Activated T-helper 1 cell treated with anti-CD3 and anti-CD28 coated beads, Interleukin-12 subunit alpha, Interleukin-12 subunit beta, Interleukin-2, Interleukin-4 antibody, amounts not matched to agents 30 ng/mL and 10 ng/mL and 1 ng/mL, durations not matched to agents 14 hours and 24 hours and 36 hours (primary cell): ENCODE measurements around the gene ESR2. TPM values are rescaled to one million over a fixed set of nuclear protein-coding genes. Genes with fewer than 3 reads are reported as not detected.

Experiments used
- DNase-seq: peaks from one replicate; pipeline ENCODE4 v3.0.0; 2021; ENCODE audit warnings: low spot score
- H3K27ac Mint-ChIP-seq: one replicate; pipeline ENCODE4 v1.8.0; 2021; ENCODE audit warnings: mild to moderate bottlenecking, mixed read lengths
- H3K27me3 Mint-ChIP-seq: one replicate; pipeline ENCODE4 v1.8.0; 2022; ENCODE audit warnings: mild to moderate bottlenecking, moderate library complexity, mixed read lengths; ENCODE audit not compliant: insufficient read depth
- H3K36me3 Mint-ChIP-seq: one replicate; pipeline ENCODE4 v1.8.0; 2021; ENCODE audit warnings: low read depth, mixed read lengths
- H3K4me1 Mint-ChIP-seq: one replicate; pipeline ENCODE4 v1.8.0; 2021; ENCODE audit warnings: low read depth, mixed read lengths
- H3K4me3 Mint-ChIP-seq: one replicate; pipeline ENCODE4 v1.8.0; 2021; ENCODE audit warnings: mild to moderate bottlenecking, moderate library complexity, mixed read lengths
- H3K9me3 Mint-ChIP-seq: one replicate; pipeline ENCODE4 v1.8.0; 2021; ENCODE audit warnings: mixed read lengths
- intact Hi-C: fragments of 100-400 bp; cut with micrococcal nuclease; formaldehyde crosslinking; loops from one replicate; pipeline ENCODE4 v1.15.1; 2024
- total RNA-seq: library from RNA; stranded (reverse); gene quantifications from 2 replicates; pipeline ENCODE4 v1.2.3, GENCODE V29; 2022

The ESR2 gene
- total RNA-seq, 1 donor from 2014 or later = 0.10 TPM

DNA sequence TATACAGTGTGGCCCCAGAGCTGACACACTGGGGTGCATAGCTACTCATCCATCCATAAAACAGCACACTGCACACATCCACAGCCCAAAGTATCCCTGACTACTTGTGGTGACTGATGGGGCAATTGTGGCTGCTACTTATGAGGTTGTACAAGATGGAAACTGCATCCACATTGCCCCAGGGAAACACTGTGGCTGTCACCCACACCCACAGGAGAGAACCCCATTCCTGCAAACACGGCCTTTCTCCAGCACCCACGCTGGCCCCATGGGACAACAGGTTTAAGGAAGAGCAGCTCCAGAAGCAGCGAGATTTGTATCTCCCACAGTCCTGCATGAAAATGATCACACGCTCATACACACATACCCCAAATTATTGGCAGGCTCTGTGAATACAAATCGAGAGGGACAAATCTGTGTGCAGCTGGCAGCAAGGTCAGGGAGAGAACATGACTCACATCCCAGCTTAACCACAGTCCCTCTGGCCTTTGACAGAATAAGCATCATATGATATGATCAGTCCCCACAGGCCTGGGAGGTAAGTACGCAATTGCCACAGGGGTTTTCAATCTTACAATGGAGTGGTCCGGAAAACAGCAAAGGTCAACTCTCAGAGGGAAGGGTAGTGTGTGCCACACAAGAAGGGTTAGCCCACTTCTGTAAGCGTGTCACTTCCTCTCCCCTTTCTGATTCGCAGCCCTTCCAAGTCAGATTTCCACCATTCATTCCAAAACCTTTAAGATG lies 61.9 kb downstream of the ESR2 start:
- H3K27ac Mint-ChIP-seq = peak overlapping the region; percentile 67
- no peak overlapping the region for H3K4me3 Mint-ChIP-seq
- H3K9me3 Mint-ChIP-seq = no peaks in the 10 kb centered on the region
- H3K36me3 Mint-ChIP-seq = peaks cover 20% of the 10 kb centered on the region
- peaks cover 12% of the 10 kb centered on the region for H3K4me1 Mint-ChIP-seq
- peaks cover 2% of the 10 kb centered on the region for H3K27me3 Mint-ChIP-seq
- no peak for DNase-seq
- intact Hi-C loops = loop anchor here (1.0 to 2.0 kb wide), 2 partner anchors 57 to 63 kb away; no protein-coding TSS in a partner anchor

DNA sequence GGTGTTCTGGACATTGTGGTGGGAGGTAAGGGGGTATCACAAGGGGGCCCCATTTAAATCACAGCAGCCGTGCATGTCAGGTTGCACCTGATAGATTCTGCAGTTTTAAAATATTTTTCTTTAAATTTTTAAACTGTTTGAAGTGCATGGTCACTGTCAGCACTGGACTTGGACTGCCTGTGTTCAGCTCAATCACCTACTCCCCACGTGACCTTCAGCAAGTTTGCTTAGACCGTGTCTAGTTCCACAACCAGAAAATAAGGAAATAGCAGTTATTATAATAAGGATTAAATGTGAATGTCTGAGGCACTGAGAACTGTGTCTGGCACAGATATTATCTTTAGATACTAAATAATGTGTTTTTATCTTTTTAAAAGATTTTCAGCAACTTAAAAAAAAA lies 64.7 kb downstream of the ESR2 start:
- no peak for DNase-seq
- intact Hi-C loops = no loop called here
- peaks cover 32% of the 10 kb centered on the region for H3K36me3 Mint-ChIP-seq
- no peak overlapping the region for H3K27ac Mint-ChIP-seq
- H3K4me3 Mint-ChIP-seq = no peak overlapping the region
- H3K27me3 Mint-ChIP-seq = peaks cover 2% of the 10 kb centered on the region
- no peaks in the 10 kb centered on the region for H3K9me3 Mint-ChIP-seq
- H3K4me1 Mint-ChIP-seq = peaks cover 12% of the 10 kb centered on the region

DNA sequence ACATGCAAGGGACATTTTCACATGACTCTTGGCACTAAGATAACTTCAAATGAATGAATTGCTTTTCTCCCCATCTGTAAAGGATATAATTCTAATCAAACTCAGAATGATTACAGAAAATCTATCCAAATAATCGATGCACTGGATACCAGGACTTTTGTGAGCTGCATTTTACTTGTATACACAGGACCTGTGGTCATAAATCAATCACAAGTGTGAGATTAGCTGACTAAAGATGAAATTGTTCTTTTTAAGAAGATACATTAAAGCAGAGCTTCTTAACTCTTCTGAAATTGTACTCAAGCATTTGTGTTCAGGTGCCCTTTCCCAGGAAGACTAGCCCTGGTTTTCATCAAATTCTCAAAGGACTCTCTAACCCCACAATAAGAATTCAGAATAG lies 66.3 kb downstream of the ESR2 start:
- Mint-ChIP-seq H3K4me1 (peaks cover 11% of the 10 kb centered on the region), H3K36me3 (peaks cover 40% of the 10 kb centered on the region), H3K27ac (no peak overlapping the region), H3K9me3 (no peaks in the 10 kb centered on the region), H3K4me3 (no peak overlapping the region), H3K27me3 (peaks cover 2% of the 10 kb centered on the region)
- intact Hi-C loops = no loop called here
- DNase-seq = no peak

DNA sequence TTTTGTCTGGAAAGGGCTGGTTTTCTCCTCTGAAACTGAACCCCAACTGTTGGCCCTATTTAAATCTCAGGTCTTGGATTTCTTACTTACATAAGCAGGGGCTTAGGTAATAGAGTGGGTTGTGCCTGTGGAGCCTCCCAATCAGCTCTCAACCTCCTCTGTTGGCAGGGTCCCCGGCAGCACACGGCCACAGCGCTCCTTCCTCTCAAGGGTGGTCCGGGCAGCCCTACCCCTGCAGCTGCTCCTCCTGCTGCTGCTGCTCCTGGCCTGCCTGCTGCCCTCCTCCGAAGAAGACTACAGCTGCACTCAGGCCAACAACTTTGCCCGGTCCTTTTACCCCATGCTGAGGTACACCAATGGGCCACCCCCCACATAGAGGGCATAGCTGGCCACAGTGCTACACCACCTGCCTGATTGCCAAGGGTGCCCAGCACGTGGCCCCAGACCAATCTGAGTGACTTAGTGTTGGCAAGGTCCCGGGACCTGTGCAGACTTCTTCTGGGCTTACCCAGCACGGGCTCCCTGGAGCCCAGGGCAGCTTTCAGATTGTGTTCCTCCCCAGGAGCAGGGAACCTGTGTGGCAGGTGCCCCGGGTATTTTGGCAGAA lies 68.9 kb downstream of the ESR2 start:
- no peak overlapping the region for H3K4me3 Mint-ChIP-seq
- peaks cover 41% of the 10 kb centered on the region for H3K36me3 Mint-ChIP-seq
- H3K27ac Mint-ChIP-seq = no peak overlapping the region
- no peaks in the 10 kb centered on the region for H3K4me1 Mint-ChIP-seq
- DNase-seq = no peak
- no peaks in the 10 kb centered on the region for H3K27me3 Mint-ChIP-seq
- intact Hi-C loops = no loop called here
- H3K9me3 Mint-ChIP-seq = no peaks in the 10 kb centered on the region

DNA sequence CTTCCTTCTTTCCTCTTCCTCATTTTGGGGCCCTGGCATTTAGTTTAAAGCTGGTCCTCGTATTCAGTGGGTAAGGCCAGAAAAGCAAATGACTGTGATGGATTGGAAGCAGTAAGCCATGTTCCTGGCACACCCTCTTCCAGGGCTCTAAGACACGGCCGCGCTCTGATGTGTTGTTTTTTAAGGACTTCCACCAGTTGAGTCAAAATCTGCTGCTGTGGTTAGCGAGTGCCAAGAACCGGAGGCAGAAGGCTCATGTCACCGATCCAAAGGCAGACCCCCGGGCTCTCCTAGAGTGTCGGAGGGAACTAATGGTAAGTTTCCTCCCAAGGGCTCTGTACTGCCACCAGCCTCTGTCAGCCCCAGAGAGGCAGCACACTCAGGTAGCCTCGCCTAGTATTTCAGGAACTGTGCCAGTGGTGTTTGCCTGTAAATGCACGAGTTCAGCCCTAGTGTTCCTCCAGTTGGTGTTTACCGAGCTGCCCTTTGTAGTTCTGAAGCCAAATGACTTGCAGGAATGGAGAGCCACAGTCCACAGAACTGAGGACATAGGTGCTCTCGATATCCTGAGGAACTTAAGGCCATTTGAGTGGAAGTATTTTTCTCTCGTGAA lies 72.7 kb downstream of the ESR2 start:
- no peak for DNase-seq
- H3K4me3 Mint-ChIP-seq = no peak overlapping the region
- no peaks in the 10 kb centered on the region for H3K4me1 Mint-ChIP-seq
- no peaks in the 10 kb centered on the region for H3K27me3 Mint-ChIP-seq
- H3K9me3 Mint-ChIP-seq = no peaks in the 10 kb centered on the region
- intact Hi-C loops = no loop called here
- H3K36me3 Mint-ChIP-seq = peaks cover 45% of the 10 kb centered on the region
- H3K27ac Mint-ChIP-seq = no peak overlapping the region

DNA sequence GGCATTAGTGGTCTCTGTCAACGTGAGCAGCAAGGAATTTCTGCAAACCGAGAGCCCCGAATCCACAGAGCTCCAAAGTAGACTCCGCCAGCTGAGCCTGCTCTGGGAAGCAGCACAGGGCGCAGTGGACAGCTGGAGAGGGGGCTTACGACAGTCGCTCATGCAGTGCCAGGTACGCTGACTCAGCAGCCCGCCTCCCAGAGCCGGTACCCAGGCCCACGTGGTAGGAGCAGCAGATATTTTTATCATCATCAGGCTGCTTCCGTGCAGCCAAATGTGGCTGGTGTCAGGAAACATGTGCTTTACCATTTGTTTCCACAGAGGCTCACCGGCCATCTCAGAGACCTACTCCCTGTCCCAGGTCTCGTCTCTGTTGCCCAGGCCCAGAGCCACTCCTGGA lies 73.7 kb downstream of the ESR2 start:
- H3K27ac Mint-ChIP-seq = no peak overlapping the region

DNA sequence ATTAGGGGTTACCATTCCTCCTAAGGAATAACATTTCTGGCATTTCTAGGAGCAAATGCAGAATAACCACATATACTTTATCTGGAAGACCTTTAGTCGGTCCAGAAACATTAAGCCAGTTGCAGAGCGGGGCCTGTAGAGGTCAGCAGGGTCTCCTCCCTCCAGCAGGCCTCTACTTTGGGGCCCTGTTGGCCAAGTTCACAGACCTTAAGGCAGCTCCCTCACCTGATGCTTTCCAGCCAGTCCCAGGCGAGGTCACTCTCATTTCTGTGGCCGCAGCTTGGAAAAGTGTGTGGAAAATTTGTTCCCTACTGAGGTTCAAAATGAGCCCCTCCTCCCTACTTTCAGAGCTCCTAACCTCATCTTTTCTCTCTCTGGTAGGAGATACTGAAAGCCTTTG lies 74.1 kb downstream of the ESR2 start:
- H3K4me1 Mint-ChIP-seq = no peaks in the 10 kb centered on the region
- no peaks in the 10 kb centered on the region for H3K27me3 Mint-ChIP-seq
- H3K36me3 Mint-ChIP-seq = peaks cover 54% of the 10 kb centered on the region
- intact Hi-C loops = no loop called here
- no peak for DNase-seq
- H3K9me3 Mint-ChIP-seq = no peaks in the 10 kb centered on the region
- H3K4me3 Mint-ChIP-seq = no peak overlapping the region
- no peak overlapping the region for H3K27ac Mint-ChIP-seq

More for the DNA sequence above, 73.7 kb downstream of the ESR2 start:
- H3K4me1 Mint-ChIP-seq = no peaks in the 10 kb centered on the region
- no peaks in the 10 kb centered on the region for H3K27me3 Mint-ChIP-seq
- intact Hi-C loops = no loop called here
- no peak overlapping the region for H3K4me3 Mint-ChIP-seq
- H3K36me3 Mint-ChIP-seq = peaks cover 54% of the 10 kb centered on the region
- no peaks in the 10 kb centered on the region for H3K9me3 Mint-ChIP-seq
- DNase-seq = no peak

DNA sequence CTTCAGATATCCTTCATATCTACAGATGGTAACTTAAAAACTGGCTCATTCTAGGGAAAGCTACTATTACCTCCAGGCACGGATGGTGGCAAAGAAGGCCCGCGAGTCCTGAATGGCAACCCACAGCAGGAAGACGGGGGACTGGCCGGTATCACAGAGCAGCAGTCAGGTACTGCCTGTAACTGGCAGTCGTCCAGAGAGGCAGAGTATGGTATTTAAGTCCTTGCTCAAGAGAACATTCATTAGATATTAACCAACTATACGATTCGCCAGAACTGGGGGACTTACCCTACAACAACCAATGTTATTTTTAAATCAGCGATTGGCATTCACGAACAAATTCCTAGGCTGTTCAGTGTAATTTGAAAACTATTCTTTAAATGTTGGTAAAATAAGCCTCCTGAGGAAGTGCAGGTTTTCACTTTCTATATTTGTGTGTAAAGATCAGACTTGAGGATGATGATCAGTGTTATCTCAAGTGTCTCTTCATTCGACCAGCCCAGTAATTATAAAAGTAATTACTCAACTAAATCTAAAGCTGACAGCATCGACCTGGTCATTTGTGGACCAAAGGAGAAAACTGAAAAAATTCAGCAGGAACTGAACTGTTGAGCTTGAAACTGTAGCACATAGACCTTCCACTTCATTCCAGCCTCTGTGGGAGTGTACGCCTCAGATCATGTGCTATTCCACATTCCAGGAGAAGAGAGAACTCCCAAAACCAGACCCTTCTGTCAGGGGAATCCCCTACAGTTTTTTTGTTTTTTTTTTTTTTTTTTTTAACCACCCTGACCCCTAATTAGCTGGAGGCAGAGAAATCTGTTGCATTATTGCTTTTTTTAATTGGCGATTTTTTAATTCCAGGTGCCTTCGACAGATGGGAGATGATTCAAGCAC lies 75.6 kb downstream of the ESR2 start:
- no peak overlapping the region for H3K27ac Mint-ChIP-seq
- no peak for DNase-seq
- no peaks in the 10 kb centered on the region for H3K4me1 Mint-ChIP-seq
- no peaks in the 10 kb centered on the region for H3K27me3 Mint-ChIP-seq
- H3K36me3 Mint-ChIP-seq = peaks cover 46% of the 10 kb centered on the region
- intact Hi-C loops = no loop called here
- no peaks in the 10 kb centered on the region for H3K9me3 Mint-ChIP-seq
- no peak overlapping the region for H3K4me3 Mint-ChIP-seq

DNA sequence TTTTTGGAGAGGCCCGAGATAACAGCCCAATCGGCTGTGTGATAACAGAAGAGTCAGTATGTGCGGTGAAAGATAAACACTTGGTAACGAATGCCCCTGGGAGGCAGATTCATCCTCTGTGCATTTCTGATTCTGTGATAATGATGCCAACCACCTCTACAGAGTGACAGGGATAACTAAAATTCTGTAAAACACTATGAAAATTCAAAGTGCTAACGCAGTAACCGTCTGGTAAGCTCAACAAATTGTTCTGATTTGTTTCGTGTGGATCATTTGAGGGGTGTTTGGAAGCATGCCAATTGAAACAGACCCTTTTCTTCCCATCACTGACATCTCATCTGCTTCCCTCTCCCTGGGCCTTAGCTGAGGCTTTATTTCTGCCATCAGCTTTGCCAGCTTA lies 76.3 kb downstream of the ESR2 start:
- intact Hi-C loops = no loop called here
- no peak overlapping the region for H3K27ac Mint-ChIP-seq
- DNase-seq = no peak
- H3K36me3 Mint-ChIP-seq = peaks cover 45% of the 10 kb centered on the region
- no peaks in the 10 kb centered on the region for H3K4me1 Mint-ChIP-seq
- H3K27me3 Mint-ChIP-seq = no peaks in the 10 kb centered on the region
- H3K9me3 Mint-ChIP-seq = no peaks in the 10 kb centered on the region
- H3K4me3 Mint-ChIP-seq = no peak overlapping the region

DNA sequence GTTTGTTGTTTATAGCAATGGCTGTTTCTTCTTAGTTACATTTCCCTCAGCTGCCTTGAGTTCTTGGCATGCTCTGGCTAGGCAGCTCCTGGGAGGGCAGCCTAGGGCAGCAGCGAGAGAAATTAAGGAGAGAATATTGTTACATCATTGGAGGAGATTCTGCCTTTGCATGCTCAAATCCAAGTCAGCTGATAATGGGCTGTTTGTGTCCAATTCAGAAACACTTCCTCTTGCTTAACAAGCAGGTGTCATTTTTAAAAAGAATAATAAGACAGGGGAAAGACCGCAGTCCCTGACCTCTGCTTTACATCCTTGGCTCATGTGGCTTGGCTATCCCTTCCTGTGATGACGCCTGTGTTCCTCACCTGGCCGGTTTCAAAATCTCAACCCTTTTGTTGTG lies 76.9 kb downstream of the ESR2 start:
- no peak overlapping the region for H3K27ac Mint-ChIP-seq
- H3K4me1 Mint-ChIP-seq = no peaks in the 10 kb centered on the region
- H3K36me3 Mint-ChIP-seq = peaks cover 46% of the 10 kb centered on the region
- intact Hi-C loops = no loop called here
- H3K9me3 Mint-ChIP-seq = no peaks in the 10 kb centered on the region
- H3K27me3 Mint-ChIP-seq = no peaks in the 10 kb centered on the region
- no peak for DNase-seq
- H3K4me3 Mint-ChIP-seq = no peak overlapping the region

DNA sequence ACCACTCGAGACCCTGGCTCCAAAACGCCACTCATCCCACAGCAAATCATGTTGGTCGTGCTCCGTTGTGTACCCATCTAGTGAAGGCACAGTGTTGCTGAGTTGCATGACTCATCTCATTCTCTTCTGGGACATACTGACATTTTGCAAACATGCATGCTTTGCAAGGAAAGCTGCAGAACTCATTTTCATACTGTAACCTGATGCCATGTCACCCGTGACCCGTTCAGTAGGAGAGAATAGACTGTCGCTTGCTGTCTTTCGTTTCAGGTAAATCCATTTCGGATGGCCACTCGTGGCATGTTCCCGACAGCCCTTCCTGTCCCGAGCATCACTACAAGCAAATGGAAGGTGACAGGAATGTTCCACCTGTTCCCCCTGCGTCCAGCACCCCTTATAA lies 78.2 kb downstream of the ESR2 start:
- no peaks in the 10 kb centered on the region for H3K4me1 Mint-ChIP-seq
- intact Hi-C loops = no loop called here
- no peak overlapping the region for H3K27ac Mint-ChIP-seq
- H3K9me3 Mint-ChIP-seq = no peaks in the 10 kb centered on the region
- no peaks in the 10 kb centered on the region for H3K27me3 Mint-ChIP-seq
- no peak overlapping the region for H3K4me3 Mint-ChIP-seq
- H3K36me3 Mint-ChIP-seq = peaks cover 49% of the 10 kb centered on the region
- DNase-seq = no peak

DNA sequence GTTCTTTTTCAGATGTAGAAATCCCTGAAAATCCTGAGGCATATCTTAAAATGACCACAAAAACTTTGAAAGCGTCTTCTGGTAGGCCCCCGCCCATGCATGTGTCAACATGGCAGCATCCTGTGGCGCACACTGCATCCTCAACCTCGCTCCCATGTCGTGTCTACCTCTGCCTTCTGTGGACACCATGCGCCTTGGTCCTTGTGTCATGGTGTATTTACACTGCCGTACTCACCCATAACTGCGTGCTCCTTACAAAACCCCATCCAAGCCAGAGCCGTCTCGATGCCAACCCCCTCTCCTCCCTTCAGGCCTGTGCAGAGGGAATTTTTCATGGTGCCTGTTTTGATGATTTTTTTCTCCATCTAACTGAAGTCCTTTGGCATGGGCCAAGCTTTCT lies 78.9 kb downstream of the ESR2 start:
- Mint-ChIP-seq H3K27me3 (no peaks in the 10 kb centered on the region), H3K27ac (no peak overlapping the region), H3K4me1 (no peaks in the 10 kb centered on the region), H3K9me3 (no peaks in the 10 kb centered on the region), H3K4me3 (no peak overlapping the region), H3K36me3 (peaks cover 53% of the 10 kb centered on the region)
- DNase-seq = no peak
- intact Hi-C loops = no loop called here
